Measurements from ENCODE around the gene EIF4E3.

DNA sequence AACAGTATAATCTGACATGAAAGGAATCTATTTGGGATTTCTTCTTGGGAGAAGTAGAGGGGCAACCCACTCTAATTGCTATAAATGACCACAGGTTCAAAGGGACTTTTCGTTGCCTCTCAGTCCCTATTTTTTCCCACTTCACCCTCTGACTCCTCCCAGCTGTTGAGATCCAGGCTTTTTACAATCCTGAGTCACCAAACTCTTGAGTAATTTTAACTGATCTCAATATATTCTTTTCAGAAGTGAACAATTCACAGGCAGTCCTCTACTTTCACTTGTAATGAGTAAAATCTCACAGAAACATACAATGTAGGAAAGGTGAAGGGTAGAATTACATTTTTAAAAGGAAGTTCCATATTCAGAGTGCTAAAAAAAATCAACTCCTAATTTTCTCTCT, 44.6 kb downstream of the EIF4E3 start:
- no peak for TF ChIP-seq EZH2 (conservative IDR thresholded peaks at IDR 0.05; ENCODE audit: low read depth, low read length)
- TF ChIP-seq ZNF263 (CRISPR knock-in tag; IDR thresholded peaks at IDR 0.05), result no peak
- TF ChIP-seq CAMTA2 (CRISPR knock-in tag; IDR thresholded peaks at IDR 0.05; ENCODE audit: borderline replicate concordance), result no peak
- TF ChIP-seq POLR2A (IDR thresholded peaks at IDR 0.05; ENCODE audit: insufficient read depth in 1 of 2, low read depth in 2 of 2, low read length in 2 of 2), result no peak
- no peak for TF ChIP-seq FOXM1 (CRISPR knock-in tag; IDR thresholded peaks at IDR 0.05)
- no peak for TF ChIP-seq ADNP (CRISPR knock-in tag; IDR thresholded peaks at IDR 0.05)
- TF ChIP-seq ZNF136 (CRISPR knock-in tag; IDR thresholded peaks at IDR 0.05; ENCODE audit: low read depth), result no peak
- no peak for TF ChIP-seq SAFB2 (CRISPR knock-in tag; IDR thresholded peaks at IDR 0.05; ENCODE audit: borderline replicate concordance, low read depth)
- TF ChIP-seq HDAC2 (CRISPR knock-in tag; IDR thresholded peaks at IDR 0.05), result no peak
- no peak for TF ChIP-seq TRAFD1 (CRISPR knock-in tag; IDR thresholded peaks at IDR 0.05; ENCODE audit: borderline replicate concordance)
- no peak for TF ChIP-seq ZNF329 (CRISPR knock-in tag; IDR thresholded peaks at IDR 0.05; ENCODE audit: low read depth)
- TF ChIP-seq ELF4 (CRISPR knock-in tag; IDR thresholded peaks at IDR 0.05; ENCODE audit: borderline replicate concordance), result no peak
- TF ChIP-seq SMAD3 (CRISPR knock-in tag; IDR thresholded peaks at IDR 0.05), result no peak
- no peak for TF ChIP-seq CTCF (CRISPR knock-in tag; IDR thresholded peaks at IDR 0.05)

Measured in HepG2 (cell line).